Transverse colon (tissue), 4 donors: ENCODE measurements around the gene PRCC. TPM values are rescaled to one million over a fixed set of nuclear protein-coding genes. Genes with fewer than 3 reads are reported as not detected.

Experiments
- DNase-seq: peaks from one replicate; pipeline ENCODE4 v3.0.0-alpha.2; 2019
- H3K27ac ChIP-seq, 4 donors: fragments of 200-600 bp; sonication (generic); 2 replicates each; pipeline ENCODE4 v1.5.1; 2016 to 2018; ENCODE audit warnings: inconsistent platforms in 4 of 4
- H3K27me3 ChIP-seq: fragments of 200-600 bp; sonication (generic); 2 replicates; pipeline ENCODE4 v1.5.1; 2017; ENCODE audit warnings: inconsistent platforms
- H3K36me3 ChIP-seq, 4 donors: fragments of 200-600 bp; sonication (generic); 2 replicates each; pipeline ENCODE4 v1.5.1; 2017 to 2019; ENCODE audit warnings: inconsistent platforms in 4 of 4
- H3K4me1 ChIP-seq, 4 donors: fragments of 200-600 bp; sonication (generic); 2 replicates each; pipeline ENCODE4 v1.5.1; 2017 to 2020; ENCODE audit warnings: inconsistent platforms in 4 of 4
- H3K4me3 ChIP-seq, 4 donors: fragments of 200-600 bp; sonication (generic); 1 replicate in 1 of 4; 2 replicates in 3 of 4; pipeline versions ENCODE4 v1.5.1 to v1.6.1; 2017 to 2019; ENCODE audit warnings: inconsistent platforms in 4 of 4
- H3K9me3 ChIP-seq, 2 donors: fragments of 200-600 bp; sonication (generic); 2 replicates each; pipeline ENCODE4 v1.5.1; 2017 to 2019; ENCODE audit warnings: inconsistent platforms in 2 of 2
- EP300 ChIP-seq: sonication (generic); formaldehyde crosslinking; IDR thresholded peaks from one replicate; pipeline ENCODE4 v1.6.1; 2017; ENCODE audit warnings: antibody characterized with exemption, low read depth
- POLR2A ChIP-seq: fragments of 450-650 bp; IDR thresholded peaks from one replicate; pipeline ENCODE4 v1.6.1; 2016; ENCODE audit warnings: antibody characterized with exemption, mild to moderate bottlenecking, moderate library complexity
- POLR2AphosphoS5 ChIP-seq, 3 donors: sonication (generic); formaldehyde crosslinking; IDR thresholded peaks; one replicate each; pipeline ENCODE4 v1.6.1; 2016; ENCODE audit warnings: antibody characterized with exemption in 3 of 3
- WGBS, 2 donors: methylation state at CpG; one replicate each; pipeline ENCODE4 v1.1.5; 2018; ENCODE audit warnings: low coverage in 1 of 2; 5-methylcytosine and 5-hydroxymethylcytosine counted together
- in situ Hi-C, 4 donors: fragments of 200-750 bp; cut with MboI; loops; one replicate each; pipeline versions ENCODE4 v1.15.0 to v1.15.1; 2017; ENCODE audit warnings: low sequenced_read_pairs in 3 of 4, low pct_ligation_motif_present in 1 of 4, low pct_unique_long_range_greater_than_20kb in 1 of 4
- intact Hi-C: fragments of 100-400 bp; cut with DNase I; formaldehyde crosslinking; loops from one replicate; pipeline ENCODE4 v1.15.1; 2023; ENCODE audit warnings: low total_unique reads
- total RNA-seq, 4 donors: library from RNA; depleted of rRNA; stranded (reverse); fragments of >200 nt; gene quantifications; one replicate each; pipeline ENCODE4 v1.1.0, GENCODE V29; 2016
- TF ChIP-seq, protein P1 (sequence below), 5 experiments: fragments of 200-600 bp in 3 of 5; fragments of 450-650 bp in 2 of 5; sonication (generic) in 3 of 5; IDR thresholded peaks; 1 replicate in 2 of 5; 2 replicates in 3 of 5; pipeline ENCODE4 v1.5.1; 2016 to 2017; ENCODE audit warnings: antibody characterized with exemption in 5 of 5, inconsistent platforms in 3 of 5, mild to moderate bottlenecking in 2 of 5, moderate library complexity in 1 of 5

Gene PRCC
- total RNA-seq, 4 donors from 2014 or later: 15.1 to 69.9 (median 39.4) TPM

DNA sequence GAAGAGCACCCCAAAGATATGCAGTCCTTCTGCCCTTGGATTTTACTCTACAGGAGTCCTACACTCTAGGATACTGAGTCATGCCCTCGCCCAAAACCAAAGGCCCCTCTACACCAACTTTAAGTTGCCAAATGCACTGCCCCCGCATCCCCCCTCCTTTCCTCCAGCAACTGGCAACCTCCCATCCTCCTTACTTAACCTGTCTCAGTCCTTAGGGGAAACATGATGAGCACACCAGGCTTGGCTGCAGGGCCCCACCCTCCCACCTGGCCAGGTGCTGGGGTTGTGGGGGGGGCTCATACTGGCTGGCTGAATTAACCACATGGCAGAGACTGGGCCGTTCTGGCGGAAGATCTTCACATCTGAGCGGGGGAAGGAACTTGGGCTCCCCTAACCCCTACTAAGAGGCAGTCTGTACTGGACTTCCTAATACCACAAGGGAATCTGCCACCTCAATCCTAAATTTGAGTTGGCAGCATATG lies 17.1 kb upstream of the PRCC start:
- Histone ChIP-seq H3K27me3 (no peaks in the 10 kb centered on the region), H3K9me3 (no peaks in the 10 kb centered on the region), H3K4me3 (peak overlapping the region; percentile 93 to 98 (median 96)), H3K4me1 (peaks cover 29 to 63% (median 53%) of the 10 kb centered on the region in 4 donors), H3K27ac (peak overlapping the region; percentile 95 to 99 (median 98)), H3K36me3 (no peaks in the 10 kb centered on the region)
- TF ChIP-seq POLR2AphosphoS5 (IDR thresholded peaks at IDR 0.05): peak in 1 of 3 donors; percentile 4
- TF ChIP-seq EP300: no peak
- in situ Hi-C loops: no loop called here
- 0 to 1% methylated on average over 5 of the region's 5 CpGs for WGBS, 2 donors
- intact Hi-C loops: no loop called here
- peak; percentile 74 for DNase-seq

DNA sequence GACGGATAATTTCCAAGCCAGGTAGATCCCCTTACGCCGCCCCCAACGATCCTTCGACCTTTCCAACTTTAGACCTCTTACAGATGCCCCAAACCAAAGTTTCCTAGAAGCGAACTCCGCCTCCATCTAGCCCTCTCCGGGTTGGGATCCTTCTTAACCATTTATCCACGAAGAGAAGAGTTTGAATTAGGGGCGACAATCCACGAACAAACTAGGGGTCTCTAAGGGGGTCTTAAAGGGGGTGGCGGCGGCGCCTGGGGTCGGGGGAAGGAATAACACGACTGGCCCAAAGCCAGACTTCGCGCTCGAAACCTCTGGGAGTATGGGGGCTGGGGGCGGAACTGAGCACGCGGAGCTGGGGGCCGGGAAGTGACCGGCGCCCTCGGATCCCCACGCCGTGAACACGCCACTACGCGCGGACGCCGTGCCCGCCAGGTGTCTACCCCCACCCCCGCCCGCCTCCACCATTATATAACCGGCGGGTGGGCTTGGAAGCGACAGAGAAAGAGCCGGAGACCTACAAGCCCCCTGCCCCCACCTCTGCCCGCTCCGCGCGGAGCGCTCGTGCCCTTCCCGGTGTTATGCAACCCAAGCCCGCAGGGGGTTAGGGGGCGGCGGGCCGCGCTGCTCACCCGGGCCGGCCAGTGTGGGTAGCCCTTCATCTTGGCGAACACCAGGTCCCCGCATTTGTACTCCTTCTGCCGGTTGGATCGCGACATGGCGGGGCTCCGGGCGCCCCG lies 16.5 kb upstream of the PRCC start:
- Histone ChIP-seq H3K4me1 (peaks cover 29 to 59% (median 50%) of the 10 kb centered on the region in 4 donors), H3K9me3 (no peaks in the 10 kb centered on the region), H3K27ac (peak overlapping the region; percentile 95 to 99 (median 98)), H3K4me3 (peak overlapping the region; percentile 93 to 98 (median 96)), H3K36me3 (no peaks in the 10 kb centered on the region), H3K27me3 (no peaks in the 10 kb centered on the region)
- in situ Hi-C loops: no loop called here
- TF ChIP-seq EP300: no peak
- TF ChIP-seq POLR2AphosphoS5 (IDR thresholded peaks at IDR 0.05): peak in 1 of 3 donors; percentile 3
- TF ChIP-seq POLR2A: no peak
- TF ChIP-seq, protein P1, sequence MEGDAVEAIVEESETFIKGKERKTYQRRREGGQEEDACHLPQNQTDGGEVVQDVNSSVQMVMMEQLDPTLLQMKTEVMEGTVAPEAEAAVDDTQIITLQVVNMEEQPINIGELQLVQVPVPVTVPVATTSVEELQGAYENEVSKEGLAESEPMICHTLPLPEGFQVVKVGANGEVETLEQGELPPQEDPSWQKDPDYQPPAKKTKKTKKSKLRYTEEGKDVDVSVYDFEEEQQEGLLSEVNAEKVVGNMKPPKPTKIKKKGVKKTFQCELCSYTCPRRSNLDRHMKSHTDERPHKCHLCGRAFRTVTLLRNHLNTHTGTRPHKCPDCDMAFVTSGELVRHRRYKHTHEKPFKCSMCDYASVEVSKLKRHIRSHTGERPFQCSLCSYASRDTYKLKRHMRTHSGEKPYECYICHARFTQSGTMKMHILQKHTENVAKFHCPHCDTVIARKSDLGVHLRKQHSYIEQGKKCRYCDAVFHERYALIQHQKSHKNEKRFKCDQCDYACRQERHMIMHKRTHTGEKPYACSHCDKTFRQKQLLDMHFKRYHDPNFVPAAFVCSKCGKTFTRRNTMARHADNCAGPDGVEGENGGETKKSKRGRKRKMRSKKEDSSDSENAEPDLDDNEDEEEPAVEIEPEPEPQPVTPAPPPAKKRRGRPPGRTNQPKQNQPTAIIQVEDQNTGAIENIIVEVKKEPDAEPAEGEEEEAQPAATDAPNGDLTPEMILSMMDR (IDR thresholded peaks at IDR 0.05): peak in 3 of 5 experiments; percentile 9 to 50 (median 42)
- intact Hi-C loops: no loop called here
- DNase-seq: peak; percentile 53
- 1% methylated on average over 61 of the region's 64 CpGs; no CpG with 5 or more reads in 1 of the 2 donors for WGBS, 2 donors

DNA sequence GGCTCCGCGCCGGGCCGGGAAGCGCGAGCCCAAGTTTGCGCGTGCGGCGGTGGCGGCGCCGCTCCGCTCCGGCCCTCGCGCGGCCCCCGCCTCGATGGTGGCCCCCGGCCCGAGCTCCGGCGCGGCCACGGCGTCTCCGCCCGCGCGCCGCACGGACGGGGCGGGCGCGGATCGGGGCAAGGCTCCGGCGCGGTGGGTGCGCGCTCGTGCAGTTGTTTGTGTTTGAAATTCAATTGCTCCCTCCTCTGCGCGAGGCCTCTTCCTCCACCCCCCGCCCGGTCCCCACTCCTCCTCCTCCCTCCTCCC lies 15.9 kb upstream of the PRCC start, which contains the start of gene HDGF:
Gene HDGF, minus strand, starts transcription at position 225 of the 306 bp plus-strand sequence. CDS start 246 bp downstream, outside the sequence.
- no peak for DNase-seq
- intact Hi-C loops (no loop called here), in situ Hi-C loops (no loop called here)
- Histone ChIP-seq H3K27ac (peak within 1 kb of the TSS; percentile 95 to 99 (median 98)), H3K36me3 (no peaks in the 10 kb centered on the region), H3K27me3 (no peaks in the 10 kb centered on the region), H3K4me1 (peaks cover 24 to 54% (median 45%) of the 10 kb centered on the region in 4 donors), H3K9me3 (no peaks in the 10 kb centered on the region), H3K4me3 (peak within 1 kb of the TSS; percentile 93 to 98 (median 96))
- 0% methylated on average over 3 of the region's 48 CpGs; no CpG with 5 or more reads in 1 of the 2 donors for WGBS, 2 donors
- TF ChIP-seq POLR2AphosphoS5 (IDR thresholded peaks at IDR 0.05) (no peak), POLR2A (no peak), EP300 (no peak)
- TF ChIP-seq, protein P1 (IDR thresholded peaks at IDR 0.05): no peak

DNA sequence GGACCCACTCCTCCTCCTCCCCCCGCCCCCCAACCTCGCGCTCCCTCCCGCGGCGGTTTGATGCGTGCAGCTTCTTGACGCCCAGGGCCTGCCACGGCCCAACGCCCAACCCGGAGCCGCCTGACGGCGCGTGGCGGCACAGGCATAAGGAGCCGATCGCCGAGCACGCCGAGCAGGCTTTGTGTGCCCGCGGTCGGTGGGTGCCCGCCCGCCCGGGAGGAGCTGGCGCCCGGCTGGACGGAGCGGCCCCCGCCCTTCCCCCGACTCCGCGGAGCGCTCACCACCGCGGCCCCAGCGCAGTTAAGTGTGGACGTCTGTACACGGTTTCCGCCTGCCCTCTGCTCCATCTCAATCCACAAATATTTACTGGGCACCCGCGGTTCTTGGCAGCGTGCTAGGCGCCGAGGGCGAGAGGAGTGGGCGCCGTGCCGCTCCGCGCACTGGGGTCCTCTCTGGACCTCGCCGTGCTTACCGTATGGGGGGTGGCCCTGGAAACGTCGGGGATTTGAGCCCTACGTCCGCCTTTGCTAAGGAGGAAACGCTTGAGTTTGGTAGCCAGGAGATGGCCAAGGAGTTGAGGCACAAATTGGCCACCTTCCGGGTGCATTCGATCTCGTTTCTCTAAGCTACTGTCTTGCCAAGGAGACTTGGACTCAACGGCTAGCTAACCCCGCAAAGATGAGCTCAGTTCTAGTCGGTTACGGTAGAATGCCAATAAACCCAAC lies 15.4 kb upstream of the PRCC start:
- DNase-seq: peak; percentile 98
- H3K4me3 ChIP-seq: peak overlapping the region; percentile 62 to 98 (median 96)
- 0 to 1% methylated on average over 2 to 27 of the region's 68 CpGs for WGBS, 2 donors

More for the DNA sequence above, 15.4 kb upstream of the PRCC start:
- in situ Hi-C loops (no loop called here), intact Hi-C loops (no loop called here)
- Histone ChIP-seq H3K27me3 (no peaks in the 10 kb centered on the region), H3K27ac (peak overlapping the region; percentile 95 to 99 (median 98)), H3K9me3 (no peaks in the 10 kb centered on the region), H3K4me1 (peaks cover 24 to 49% (median 40%) of the 10 kb centered on the region in 4 donors), H3K36me3 (no peaks in the 10 kb centered on the region)
- TF ChIP-seq, protein P1 (IDR thresholded peaks at IDR 0.05): peak in 2 of 5 experiments; percentile 15 to 33
- peak; percentile 76 for TF ChIP-seq POLR2A
- no peak for TF ChIP-seq EP300
- peak; percentile 72 to 91 (median 81) for TF ChIP-seq POLR2AphosphoS5 (IDR thresholded peaks at IDR 0.05)
